ENCODE data around the gene UBXN6.

The UBXN6 gene

DNA sequence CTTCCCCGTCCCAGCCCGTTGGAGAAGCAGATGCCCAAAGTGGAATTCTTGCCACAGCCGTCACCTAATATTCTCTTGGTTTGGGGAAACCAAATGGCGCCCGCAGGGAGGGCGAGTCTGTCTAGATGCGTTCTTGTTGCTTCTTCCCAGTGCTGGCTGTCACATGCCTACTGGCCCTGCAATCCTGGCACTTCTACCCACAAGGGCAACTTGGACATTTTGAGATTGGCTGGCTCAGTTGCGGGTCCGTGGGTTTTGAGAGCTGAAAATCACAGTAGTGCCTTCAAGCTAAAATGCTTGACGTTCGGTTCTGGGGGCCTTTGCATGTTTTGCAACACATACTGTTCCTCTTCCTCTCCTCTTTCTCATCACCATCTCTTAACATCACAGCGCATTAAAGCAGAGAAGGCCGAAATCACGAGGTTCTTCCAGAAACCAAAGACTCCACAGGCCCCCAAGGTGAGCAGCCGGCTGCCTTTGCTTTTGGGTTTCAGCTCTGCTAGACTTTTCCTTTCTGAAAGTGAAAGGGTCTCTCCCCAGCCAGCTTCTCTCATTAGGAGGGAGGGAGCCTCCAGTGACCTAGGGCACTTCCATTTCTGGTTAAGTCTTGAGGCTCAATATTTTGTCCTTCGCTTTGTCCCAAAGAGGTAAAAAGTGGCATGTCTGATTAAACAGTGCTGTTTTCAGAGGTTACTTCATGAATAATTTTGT lies 34.0 kb downstream of the UBXN6 start:
- no peak overlapping the region for H3K4me3 ChIP-seq (ENCODE audit: low read depth, low read length)
- DNase-seq (ENCODE audit: low read depth) = no peak

DNA sequence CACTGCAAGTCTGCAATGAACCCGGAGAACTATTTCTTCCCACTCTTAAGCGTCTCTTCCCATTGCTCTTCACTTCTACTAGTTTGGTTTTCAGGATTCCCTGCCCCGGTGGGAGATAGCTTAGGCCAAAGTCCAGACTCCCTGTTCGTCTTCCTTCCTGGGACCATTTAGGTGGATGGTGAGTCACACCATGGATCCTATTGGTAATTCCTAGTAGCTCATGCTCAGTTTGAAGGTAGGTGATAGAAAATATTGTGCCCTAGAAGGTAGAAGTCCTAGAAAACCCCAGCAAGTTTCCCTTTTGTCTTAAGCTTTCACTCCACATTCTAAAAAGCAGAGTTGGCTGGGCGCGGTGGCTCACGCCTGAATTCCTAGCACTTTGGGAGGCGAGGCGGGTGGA lies 41.3 kb downstream of the UBXN6 start:
- no peak overlapping the region for H3K4me3 ChIP-seq (ENCODE audit: low read depth, low read length)
- DNase-seq (ENCODE audit: low read depth) = no peak

DNA sequence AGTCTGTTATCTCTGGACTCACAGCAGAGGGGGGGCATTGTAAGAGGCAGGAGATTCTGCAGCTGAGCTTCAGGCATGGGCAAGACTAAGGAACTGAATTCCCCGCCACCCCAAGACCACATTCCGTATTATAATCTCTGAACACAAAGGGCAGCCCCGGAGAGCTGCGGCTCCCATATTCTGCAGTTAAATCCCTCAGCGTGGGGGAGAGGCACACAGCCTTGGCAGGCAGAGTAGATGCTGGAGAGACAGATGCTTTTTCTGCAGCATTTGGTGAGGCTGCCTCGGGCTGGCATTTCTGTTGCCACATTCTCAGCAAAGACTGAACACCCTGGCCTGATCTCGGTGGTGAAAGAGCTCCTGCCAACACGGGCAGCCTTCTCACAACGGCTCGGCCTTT lies 42.2 kb downstream of the UBXN6 start:
- H3K4me3 ChIP-seq (ENCODE audit: low read depth, low read length) = no peak overlapping the region
- DNase-seq (ENCODE audit: low read depth) = no peak

DNA sequence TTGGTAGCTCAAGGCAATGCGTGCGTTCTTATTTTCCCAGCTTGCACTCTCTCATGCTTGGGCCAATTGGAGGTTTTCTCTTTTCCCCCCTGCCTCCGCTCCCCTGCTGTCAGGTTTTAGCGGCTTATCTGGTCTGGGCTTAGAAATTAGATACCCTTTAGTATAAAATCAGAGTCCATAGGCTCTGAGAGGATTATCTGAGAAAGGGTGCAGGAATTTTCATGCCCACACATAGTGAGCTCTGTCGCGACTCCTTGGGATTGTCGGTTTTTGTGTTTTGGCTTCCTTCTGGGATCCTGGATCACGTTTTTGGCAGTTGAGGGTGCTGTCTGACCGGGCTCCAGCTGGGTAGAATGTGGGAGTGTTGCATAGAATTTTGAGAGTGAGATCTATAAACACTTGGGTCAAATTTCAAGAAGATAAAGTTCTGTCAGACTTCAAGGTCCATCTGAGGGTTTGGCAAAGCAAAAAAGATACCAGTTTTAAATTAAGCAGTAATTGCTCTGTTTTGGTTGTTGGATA lies 42.7 kb downstream of the UBXN6 start:
- no peak overlapping the region for H3K4me3 ChIP-seq (ENCODE audit: low read depth, low read length)
- no peak for DNase-seq (ENCODE audit: low read depth)

DNA sequence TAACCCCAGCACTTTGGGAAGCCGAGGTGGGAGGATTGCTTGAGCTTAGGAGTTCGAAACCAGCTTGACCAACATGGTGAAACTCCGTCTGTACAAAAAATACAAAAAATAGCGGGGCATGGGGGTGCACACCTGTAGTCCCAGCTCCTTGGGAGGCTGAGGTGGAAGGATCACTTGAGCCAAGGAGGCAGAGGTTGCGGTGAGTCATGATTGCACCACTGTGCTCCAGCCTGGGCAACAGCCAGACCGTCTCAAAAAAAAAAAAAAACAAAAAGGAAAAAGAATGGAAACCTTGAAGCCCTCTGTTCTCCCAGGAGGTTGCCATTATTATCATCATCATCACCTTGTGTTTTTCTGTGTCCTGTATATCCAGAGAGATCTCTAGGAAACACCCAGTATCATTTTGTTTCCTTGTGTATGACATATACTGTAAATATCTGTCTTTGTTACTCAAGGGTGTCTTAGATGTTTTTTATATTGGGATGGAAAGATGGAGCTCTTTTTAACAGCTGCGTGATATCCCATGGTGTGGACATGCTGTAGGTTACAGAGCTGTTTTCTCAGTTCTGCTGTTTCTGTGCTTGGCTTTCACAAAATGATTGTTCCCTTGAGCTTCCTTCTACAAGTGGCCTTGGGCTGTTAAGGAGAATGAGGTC lies 43.3 kb downstream of the UBXN6 start:
- no peak for DNase-seq (ENCODE audit: low read depth)
- H3K4me3 ChIP-seq (ENCODE audit: low read depth, low read length) = no peak overlapping the region

DNA sequence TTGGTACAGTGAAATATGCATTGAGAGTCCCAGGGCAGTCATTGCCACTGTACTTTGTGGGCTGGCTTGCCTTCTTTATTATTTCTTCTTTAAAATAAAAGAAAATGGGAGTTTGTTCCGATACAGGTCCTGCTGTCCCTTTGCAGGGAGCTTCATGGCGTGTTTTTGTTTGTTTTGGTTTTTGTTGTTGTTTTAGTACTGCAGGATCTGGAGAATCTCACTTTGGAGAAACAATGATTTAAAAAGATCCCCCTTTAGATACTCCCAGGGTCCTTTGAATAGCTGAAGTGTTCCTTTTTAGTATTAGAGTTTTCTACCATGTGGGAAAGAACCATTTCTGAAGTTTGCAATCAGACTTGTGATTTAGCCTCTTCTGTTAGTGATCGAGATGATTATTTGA lies 44.0 kb downstream of the UBXN6 start:
- no peak for DNase-seq (ENCODE audit: low read depth)
- H3K4me3 ChIP-seq (ENCODE audit: low read depth, low read length) = no peak overlapping the region

DNA sequence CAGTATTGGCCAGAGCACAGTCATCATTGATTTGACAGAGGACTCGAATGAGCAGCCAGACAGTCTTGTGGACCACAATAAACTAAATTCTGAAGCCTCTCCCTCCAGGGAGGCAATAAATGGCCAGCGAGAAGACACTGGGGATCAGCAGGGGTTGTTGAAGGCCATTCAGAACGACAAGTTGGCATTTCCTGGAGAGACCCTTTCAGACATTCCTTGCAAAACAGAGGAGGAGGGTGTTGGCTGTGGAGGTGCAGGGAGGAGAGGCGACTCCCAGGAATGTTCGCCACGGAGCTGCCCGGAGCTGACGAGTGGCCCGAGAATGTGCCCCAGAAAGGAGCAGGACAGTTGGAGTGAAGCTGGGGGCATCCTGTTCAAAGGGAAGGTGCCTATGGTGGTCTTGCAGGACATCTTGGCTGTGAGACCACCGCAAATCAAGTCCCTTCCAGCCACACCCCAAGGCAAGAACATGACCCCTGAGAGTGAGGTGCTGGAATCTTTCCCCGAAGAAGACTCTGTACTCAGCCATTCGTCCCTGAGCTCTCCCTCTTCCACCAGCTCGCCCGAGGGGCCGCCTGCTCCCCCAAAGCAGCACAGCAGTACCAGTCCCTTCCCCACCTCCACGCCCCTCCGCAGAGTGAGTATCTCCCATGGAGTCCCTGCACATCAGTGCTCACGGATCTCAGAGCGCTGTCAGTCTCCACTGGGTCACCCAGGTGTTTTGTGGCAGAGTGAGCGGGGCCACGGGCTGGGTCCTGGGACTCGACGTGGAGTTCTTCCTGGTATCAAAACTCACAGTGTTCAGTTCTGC lies 48.3 kb downstream of the UBXN6 start:
- no peak for DNase-seq (ENCODE audit: low read depth)
- H3K4me3 ChIP-seq (ENCODE audit: low read depth, low read length) = no peak overlapping the region

DNA sequence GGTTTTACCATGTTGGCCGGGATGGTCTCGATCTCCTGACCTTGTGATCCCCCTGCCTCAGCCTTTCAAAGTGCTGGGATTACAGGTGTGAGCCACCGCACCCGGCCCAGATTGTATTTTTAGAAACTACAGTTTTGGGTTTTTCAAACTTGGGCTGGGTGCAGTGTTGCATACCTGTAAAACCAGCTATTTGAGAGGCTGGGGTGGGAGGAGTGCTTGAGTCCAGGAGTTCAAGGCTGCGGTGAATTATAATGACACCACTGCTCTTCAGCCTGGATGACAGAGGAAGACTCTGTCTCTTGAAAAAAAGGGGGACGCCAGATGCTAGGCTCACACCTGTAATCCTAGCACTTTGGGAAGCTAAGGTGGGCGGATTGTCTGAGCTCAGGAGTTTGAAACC lies 51.0 kb downstream of the UBXN6 start:
- no peak for DNase-seq (ENCODE audit: low read depth)
- H3K4me3 ChIP-seq (ENCODE audit: low read depth, low read length) = no peak overlapping the region

DNA sequence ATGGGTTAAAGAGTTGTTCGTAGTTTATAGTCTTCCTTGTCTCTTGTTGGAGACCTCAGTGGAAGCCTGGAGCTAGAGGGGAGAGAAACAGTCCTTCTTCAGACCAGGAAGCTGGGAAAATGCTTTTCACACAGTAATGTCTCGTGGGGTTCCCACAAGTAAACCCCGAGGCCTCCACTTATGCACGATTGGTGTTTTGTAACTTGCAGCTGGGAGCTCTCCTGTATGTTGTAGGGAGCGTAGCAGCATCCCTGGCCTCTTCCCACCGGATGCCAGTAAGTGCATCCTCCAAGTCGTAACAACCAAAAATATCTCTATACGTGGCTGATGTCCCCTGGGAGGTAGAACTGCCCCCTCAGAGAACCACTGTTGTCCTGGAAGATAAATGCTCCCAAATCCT lies 51.6 kb downstream of the UBXN6 start:
- H3K4me3 ChIP-seq (ENCODE audit: low read depth, low read length) = no peak overlapping the region
- no peak for DNase-seq (ENCODE audit: low read depth)

DNA sequence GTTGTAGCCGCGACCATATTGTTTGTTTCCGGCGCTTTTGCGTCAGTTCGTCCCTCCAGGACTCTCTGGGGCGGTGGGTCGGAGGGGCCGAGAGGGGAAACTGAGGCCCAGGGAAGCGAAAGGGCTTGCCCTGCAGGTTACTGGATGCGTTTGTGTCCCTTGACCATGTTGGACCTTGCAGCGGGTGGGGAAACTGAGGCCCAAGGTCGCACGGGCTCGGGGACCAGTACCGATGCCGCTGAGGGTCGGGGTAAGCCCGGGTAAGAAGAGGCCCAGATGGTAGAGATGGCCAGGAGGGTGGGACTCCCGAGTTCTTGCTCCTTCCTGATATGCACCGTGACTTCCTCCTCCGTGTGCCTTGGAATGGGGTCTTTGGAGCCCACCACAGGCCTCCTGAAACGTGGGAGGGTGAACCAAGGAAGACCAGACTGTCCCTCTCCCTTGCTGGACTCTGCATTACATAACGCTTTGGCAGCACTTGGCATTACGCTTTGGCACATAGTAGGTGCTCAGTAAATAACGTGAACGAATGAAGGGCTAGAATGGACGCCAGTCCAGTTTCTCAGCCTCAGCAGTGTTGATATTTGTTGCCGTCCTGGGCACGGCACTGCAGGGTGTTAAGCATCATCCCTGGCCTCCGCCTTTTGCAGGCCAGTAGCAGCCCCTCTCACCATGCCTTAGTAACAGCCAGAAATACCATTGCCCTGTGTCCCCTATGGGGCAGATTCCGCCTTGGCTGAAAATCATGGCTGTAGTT lies 54.4 kb downstream of the UBXN6 start:
- peak overlapping the region; percentile 90 for H3K4me3 ChIP-seq (ENCODE audit: low read depth, low read length)
- no peak for DNase-seq (ENCODE audit: low read depth)

DNA sequence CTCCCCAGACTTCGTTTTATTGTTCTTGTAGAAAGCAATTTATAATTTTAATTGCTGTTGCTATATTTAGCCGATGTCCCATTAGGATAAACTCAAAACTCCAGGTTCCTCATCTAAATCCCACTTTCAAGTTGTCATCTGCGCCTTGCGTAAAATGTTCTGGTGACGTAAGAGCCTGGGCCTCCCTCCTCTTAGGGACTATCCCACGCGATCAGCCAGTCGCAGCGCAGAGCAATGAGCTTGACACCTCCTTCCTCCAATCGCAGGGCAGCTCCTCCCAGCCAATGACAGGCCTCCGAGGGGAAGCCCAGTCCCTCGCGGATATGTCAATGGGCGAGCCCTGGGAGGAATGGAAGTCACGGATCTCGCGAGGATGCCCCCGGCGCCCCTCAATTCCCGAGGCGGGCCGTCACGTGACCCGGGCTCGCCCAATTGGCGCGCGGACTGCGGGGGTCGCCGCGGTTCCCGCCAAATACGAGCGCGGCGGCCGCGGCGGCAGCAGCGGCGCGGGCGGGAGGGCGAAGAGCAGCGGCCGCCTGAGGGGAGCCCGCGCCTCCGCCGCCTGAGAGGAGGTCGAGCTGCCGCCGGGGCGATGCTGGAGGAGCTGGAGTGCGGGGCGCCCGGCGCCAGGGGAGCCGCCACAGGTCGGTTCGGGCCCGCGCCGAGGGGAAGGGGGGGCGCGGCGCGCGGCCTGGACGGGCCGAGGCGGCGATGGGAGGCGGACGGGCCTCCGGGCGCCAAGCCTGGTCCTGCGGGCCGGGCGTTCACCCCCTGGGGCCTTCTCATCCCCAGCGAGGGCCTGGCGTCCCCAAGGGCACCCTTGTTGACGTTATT lies 55.2 kb downstream of the UBXN6 start, which contains the start of gene CHAF1A:
Gene CHAF1A (plus strand): TSS at position 470 of the 834 bp plus-strand sequence. CDS start 123 bp downstream, at position 593.
- H3K4me3 ChIP-seq (ENCODE audit: low read depth, low read length) = peak within 1 kb of the TSS; percentile 90
- peak; percentile 100 for DNase-seq (ENCODE audit: low read depth)

DNA sequence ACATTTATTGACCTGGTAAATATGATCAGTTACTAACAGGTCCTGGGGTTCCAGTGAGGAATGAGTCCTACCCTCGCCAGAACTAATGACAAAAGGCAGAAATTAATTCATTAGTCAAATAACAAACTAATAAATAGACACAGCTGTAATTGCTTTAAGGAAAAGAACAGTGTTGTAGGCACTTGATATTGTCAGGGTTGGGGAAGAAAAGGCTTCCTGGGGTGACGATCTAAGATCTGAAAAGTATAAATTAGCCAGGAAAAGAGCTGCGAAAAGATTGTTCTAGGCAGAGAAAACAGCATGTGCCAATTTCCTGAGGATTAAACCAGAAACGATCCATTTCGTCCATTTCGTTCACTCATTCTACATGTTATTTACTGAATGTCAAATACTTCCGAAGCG lies 55.8 kb downstream of the UBXN6 start:
- H3K4me3 ChIP-seq (ENCODE audit: low read depth, low read length) = peak overlapping the region; percentile 47
- DNase-seq (ENCODE audit: low read depth) = no peak

DNA sequence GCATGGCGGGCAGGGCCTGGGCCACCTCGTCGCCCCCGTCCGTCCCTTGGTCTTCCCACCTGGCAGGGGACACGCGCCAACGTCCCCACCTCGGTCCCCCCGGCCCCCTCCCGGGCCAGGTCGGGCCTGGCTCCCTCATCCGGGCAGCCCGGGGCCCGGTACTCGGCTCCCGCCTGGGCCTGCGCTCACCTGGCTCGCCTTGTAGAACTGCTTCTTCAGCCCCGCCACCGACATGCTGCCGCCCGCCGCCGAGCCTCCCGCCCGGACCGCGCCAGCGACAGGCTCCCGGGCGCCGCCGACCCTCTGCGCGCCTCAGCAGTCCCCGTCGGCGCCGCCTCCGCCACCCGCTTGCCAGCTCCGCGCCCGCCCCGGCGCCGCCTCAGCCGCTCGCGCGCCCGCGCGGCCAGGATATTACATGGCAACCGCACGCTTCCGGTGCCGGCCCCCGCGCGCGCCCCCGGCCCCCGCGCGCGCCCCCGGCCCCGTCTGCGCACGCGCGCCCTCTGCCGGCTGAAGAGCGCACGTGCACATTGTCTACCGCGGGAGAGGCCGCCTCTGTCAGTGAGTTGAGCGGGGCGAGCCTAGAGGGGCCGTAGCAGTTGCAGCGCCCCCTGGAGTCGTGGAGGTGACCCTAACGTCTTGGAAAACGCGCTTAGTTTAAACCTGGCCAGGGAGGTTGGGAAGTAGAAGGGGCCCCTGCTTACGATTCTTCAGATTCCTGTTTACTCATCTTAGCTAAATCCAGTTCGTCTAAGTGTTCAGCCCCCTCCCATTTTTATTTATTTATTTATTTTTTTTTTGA lies 57.3 kb downstream of the UBXN6 start, which contains the start of gene SH3GL1:
Gene SH3GL1 (minus strand): TSS at position 413 of the 802 bp plus-strand sequence. CDS start 179 bp downstream, at position 234.
- DNase-seq (ENCODE audit: low read depth) = peak; percentile 44
- peak within 1 kb of the TSS; percentile 97 for H3K4me3 ChIP-seq (ENCODE audit: low read depth, low read length)

DNA sequence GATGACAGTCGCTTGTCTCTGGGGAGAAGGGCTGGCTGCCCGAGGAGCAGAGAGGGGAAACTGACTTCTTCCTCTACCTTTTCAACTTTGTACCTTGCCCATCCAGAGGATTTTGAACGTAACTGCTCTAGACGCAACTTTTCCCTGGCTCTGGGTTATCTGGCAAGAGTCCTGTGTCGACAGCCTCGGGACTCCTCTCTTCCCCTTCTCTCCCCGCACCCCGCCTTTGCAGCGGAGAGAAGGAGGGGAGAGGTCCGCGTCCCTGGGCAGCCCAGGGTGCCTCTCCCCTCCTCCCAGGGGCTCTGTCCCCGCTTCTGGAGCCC lies 57.8 kb downstream of the UBXN6 start:
- peak overlapping the region; percentile 97 for H3K4me3 ChIP-seq (ENCODE audit: low read depth, low read length)
- no peak for DNase-seq (ENCODE audit: low read depth)

DNA sequence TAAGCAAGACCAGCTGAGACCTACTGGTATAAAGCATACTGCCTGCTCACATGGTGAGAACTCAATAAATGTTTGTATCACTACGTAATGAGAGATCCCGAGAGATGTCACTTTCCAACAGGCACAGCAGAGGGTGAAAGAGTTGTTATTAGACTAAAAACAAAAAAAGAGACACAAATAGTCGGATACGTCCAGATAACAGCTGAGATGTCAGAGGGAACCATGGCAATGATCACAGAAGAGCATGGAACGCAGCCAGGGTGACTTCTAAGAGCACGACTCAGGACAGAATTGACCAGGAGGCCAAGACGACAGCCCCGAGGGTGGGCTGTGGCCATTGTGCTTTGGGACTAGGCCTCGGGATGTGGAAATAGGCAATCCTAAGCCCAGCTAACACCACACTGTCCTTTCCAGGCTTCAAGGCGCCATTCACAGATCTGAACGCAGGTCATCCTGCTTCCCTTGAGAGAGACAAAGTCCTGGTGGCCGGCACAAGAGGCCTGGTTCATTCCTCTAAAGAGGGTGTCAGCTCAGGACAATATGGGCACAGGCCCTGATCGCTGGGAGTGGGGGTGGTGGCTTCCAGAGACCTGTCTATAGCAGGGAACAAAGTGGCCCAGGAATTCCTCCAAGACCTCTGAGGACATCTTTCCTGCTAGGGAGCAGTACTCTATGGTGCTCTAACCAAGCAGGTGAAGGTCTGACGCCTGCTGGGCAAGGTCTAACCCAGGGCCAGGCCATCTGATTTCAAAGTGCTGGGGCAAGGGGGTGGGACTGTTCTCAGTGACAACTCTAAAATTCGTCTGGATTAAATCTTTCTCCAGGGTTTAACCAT lies 60.4 kb downstream of the UBXN6 start:
- no peak for DNase-seq (ENCODE audit: low read depth)
- H3K4me3 ChIP-seq (ENCODE audit: low read depth, low read length) = no peak overlapping the region
